ENCODE results near the gene CLP1. TPM values are rescaled to one million over a fixed set of nuclear protein-coding genes. Genes with fewer than 3 reads are reported as not detected.

CLP1 gene
- total and polyA plus RNA-seq, 5 donors, result 4.6 to 8.2 (median 6.4) TPM

DNA sequence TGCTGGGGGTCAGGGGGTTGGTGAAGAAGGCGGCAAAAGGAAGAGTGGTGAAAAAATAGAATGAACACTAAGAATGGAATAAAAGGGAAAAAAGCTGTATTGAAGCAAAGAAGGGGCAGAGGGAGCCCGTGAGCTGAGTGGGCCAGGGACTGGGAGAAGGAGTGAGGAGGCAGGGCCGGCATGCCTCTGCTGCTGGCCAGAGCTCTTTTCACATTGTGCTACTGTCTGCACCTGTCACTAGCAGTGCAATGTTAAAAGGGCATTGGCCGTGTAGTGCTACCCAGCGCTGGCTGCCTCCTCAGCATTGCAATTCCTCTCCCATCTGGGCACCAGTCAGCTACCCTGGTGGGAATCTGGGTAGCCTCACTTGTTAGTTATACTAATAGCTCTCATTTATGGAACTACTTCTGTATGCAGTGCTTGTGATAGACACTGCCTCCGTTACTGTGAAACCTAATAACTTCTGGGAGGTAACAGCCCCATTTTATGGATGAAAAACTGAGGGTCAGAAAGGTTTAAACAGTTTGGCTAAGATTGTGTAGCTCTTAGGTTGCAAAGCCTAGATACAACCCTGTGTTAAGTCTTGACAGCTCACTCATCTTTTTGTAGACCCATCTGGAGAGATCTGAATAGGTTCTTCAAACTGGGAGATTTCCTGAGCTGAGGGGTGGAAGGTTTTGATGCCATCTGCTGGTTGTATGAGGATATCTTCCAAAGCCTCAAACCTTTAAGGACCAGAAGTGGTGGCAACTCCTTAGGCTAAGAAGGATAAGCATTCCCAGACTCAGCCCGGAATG lies 16.4 kb upstream of the CLP1 start:
- Histone ChIP-seq H3K27ac (ENCODE audit: low read length) (no peak overlapping the region), H3K4me3 (ENCODE audit: low read length) (no peak overlapping the region), H3K9me3 (ENCODE audit: control insufficient read depth, low read length) (no peaks in the 10 kb centered on the region), H3K27me3 (ENCODE audit: control insufficient read depth, insufficient read depth) (no peaks in the 10 kb centered on the region), H3K4me1 (ENCODE audit: control insufficient read depth, insufficient read depth, low read length) (peaks cover 15% of the 10 kb centered on the region)
- 47% methylated on average over 7 of the region's 7 CpGs for WGBS
- intact Hi-C loops (cut with DNase I), result loop anchor here in 3 of 4 donors (10.0 kb wide), 3 partner anchors 166 to 296 kb away; no protein-coding TSS in a partner anchor
- DNase-seq (peak in 2 of 3 donors; percentile 57 to 71), ATAC-seq (peak in 1 of 2 donors; percentile 27)

DNA sequence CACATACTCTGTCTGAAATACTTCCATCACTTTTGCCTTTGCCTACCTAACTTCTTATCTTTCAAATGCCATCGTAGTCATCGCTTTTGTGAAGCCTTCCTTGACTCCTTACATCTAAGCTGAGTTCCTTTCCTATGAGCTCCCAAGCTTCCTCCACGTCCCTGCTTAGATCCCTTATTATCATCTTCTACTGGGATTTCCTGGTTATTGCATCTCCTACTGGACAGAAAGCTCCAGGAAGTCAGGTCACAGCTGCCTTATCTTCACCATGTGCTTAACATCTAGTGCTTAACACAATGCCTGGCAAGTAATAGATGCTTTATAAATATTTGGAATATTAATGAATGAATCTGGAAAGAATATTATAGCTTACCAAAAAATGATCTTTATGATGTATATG lies 13.8 kb upstream of the CLP1 start:
- intact Hi-C loops (cut with DNase I), result loop anchor here in 3 of 4 donors (2.0 to 10.0 kb wide), 4 partner anchors 75 to 299 kb away; no protein-coding TSS in a partner anchor
- 56% methylated on average over 3 of the region's 3 CpGs for WGBS
- DNase-seq (no peak), ATAC-seq (no peak)
- H3K9me3 ChIP-seq (ENCODE audit: control insufficient read depth, low read length), result no peaks in the 10 kb centered on the region
- H3K4me3 ChIP-seq (ENCODE audit: low read length), result no peak overlapping the region
- no peaks in the 10 kb centered on the region for H3K27me3 ChIP-seq (ENCODE audit: control insufficient read depth, insufficient read depth)
- H3K27ac ChIP-seq (ENCODE audit: low read length), result no peak overlapping the region
- peaks cover 21% of the 10 kb centered on the region for H3K4me1 ChIP-seq (ENCODE audit: control insufficient read depth, insufficient read depth, low read length)

DNA sequence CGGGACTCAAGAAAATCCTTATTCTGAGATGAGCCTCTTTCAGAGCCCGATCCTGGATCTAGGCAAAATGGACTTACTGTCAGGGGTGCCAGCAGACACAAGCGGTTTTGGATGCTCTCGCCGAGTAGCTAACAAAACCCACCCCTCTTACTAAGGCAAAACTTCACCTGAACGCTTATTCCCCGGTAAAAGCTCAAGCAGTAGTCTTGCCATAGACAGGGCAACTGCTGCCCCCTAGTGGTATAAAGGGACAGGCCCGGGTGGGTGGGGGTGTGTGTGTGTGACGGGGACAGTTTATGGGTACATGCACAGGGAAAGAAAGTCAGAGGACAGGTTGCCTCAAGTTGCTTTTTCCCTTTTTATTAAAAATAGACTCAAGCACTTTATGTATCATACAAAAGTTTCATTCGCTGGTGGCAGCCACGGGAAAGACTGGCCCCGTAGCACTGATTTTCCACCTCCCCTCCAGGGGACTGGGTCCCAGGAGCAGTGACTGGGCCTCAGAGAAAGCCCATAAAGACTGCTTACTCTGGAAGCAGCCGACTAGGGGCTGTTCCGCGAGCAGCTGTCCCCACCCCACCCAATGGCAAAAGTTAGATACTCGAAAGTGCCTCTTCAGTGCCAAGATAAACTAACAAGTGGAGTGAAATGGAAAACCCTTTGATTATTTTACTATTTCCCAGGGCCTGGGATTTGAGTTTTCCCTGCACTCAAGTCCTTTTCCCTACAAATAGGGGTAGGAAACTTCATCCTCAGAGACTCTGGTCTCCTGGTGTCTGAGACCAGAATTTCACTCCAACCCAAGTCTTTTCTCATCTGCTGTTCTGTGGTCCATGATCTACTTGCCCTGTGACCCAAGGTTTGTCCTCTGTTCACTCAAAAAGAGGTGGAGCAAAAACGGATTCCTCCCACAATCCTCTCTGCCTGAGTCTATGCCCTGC lies 12.5 kb upstream of the CLP1 start:
- Histone ChIP-seq H3K4me1 (ENCODE audit: control insufficient read depth, insufficient read depth, low read length) (peaks cover 18% of the 10 kb centered on the region), H3K4me3 (ENCODE audit: low read length) (no peak overlapping the region), H3K27me3 (ENCODE audit: control insufficient read depth, insufficient read depth) (no peaks in the 10 kb centered on the region), H3K9me3 (ENCODE audit: control insufficient read depth, low read length) (no peaks in the 10 kb centered on the region), H3K27ac (ENCODE audit: low read length) (no peak overlapping the region)
- peak; percentile 76 to 81 for ATAC-seq
- 12% methylated on average over 17 of the region's 17 CpGs for WGBS
- peak; percentile 77 to 92 (median 90) for DNase-seq
- intact Hi-C loops (cut with DNase I), result loop anchor here in 3 of 4 donors (2.0 to 10.0 kb wide), 5 partner anchors 76 to 300 kb away; partner anchors contain the start of gene UBE2L6 (in 2 of the 3)

DNA sequence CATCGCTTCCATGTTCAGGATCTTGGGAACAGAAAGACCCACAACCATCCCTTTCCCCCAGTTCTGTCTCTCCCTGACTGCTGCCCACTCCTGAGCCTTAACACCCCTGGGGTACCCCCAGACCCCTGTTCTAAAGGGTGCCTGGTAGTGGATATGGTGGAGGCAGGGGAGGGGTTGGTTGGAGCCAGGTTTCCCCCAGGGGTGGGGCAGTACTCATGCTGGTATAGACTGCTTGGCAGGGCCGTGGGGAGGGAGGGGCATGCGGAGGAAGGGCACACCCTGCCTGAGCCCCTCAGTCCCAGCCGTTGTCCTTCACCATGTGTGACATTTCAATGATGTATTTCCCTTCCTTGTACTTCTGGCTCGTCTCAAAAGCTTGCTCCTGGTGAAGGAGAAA lies 11.9 kb upstream of the CLP1 start:
- Histone ChIP-seq H3K27ac (ENCODE audit: low read length) (no peak overlapping the region), H3K4me3 (ENCODE audit: low read length) (no peak overlapping the region), H3K4me1 (ENCODE audit: control insufficient read depth, insufficient read depth, low read length) (peaks cover 20% of the 10 kb centered on the region), H3K27me3 (ENCODE audit: control insufficient read depth, insufficient read depth) (no peaks in the 10 kb centered on the region), H3K9me3 (ENCODE audit: control insufficient read depth, low read length) (no peaks in the 10 kb centered on the region)
- peak; percentile 41 to 68 (median 56) for DNase-seq
- intact Hi-C loops (cut with DNase I), result loop anchor here in 3 of 4 donors (2.0 to 10.0 kb wide), 5 partner anchors 77 to 301 kb away; partner anchors contain the start of gene UBE2L6 (in 2 of the 3)
- WGBS, result 11% methylated on average over 5 of the region's 5 CpGs
- peak; percentile 9 to 56 for ATAC-seq

DNA sequence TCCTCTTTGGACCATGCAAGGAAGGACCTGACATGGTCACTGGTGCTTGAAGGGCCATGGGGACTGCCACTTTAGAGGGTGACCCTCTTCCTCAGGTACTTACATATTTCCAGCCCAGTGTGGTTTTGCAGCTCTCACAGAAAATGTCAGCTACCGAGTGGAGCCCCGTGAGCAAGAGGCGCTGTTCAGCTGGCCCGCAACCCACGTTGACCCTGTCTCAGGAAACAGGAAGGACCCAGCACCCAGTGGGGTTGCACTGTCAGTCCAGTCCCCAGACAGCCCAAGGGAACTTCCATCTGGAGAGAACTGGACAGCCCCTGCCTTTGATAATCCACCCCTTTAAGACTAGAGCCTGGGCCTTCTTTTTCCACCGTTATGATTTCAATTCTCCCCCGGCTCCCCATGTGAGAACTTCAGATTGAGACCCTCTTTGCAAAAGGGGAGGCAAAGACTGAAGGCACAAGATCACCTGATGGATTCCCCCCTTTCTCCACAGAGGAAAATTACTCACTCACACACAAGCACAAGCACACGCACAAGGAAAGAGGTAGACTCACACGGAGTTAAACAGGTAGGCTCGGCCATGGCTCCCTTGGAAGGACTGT lies 11.3 kb upstream of the CLP1 start:
- WGBS, result 22% methylated on average over 10 of the region's 10 CpGs
- intact Hi-C loops (cut with DNase I), result loop anchor here in 3 of 4 donors (5.0 to 10.0 kb wide), 4 partner anchors 79 to 301 kb away; partner anchors contain the start of gene UBE2L6 (in 2 of the 3)
- Histone ChIP-seq H3K27me3 (ENCODE audit: control insufficient read depth, insufficient read depth) (no peaks in the 10 kb centered on the region), H3K4me1 (ENCODE audit: control insufficient read depth, insufficient read depth, low read length) (peaks cover 18% of the 10 kb centered on the region), H3K27ac (ENCODE audit: low read length) (no peak overlapping the region), H3K4me3 (ENCODE audit: low read length) (no peak overlapping the region), H3K9me3 (ENCODE audit: control insufficient read depth, low read length) (no peaks in the 10 kb centered on the region)
- DNase-seq (no peak), ATAC-seq (no peak)

DNA sequence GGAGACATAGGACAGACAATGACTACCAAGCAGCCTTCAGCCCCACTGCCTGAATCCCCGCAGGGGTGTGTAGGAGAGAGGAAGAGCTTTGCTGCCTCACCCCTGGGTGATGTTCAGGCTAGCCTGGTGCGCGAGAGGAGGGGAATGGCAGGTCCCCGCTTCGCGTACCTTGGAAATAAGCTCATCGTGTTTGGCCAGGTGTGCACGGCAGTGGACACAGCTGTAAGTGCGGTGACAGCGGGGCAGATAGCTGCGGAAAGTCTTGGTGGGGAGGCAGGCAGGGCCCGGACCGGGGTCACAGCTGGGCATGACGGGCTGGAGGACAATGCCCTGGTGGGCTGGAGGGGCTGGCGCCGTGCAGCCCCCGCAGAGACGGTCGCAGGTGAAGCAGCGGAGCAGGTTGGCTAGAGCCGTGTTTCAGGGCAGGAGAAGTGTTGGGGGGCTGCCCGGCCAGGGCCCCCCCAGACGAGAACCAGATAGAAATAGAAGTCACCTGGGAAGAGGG lies 10.7 kb upstream of the CLP1 start:
- 10% methylated on average over 23 of the region's 23 CpGs for WGBS
- no peak overlapping the region for H3K4me3 ChIP-seq (ENCODE audit: low read length)
- no peak overlapping the region for H3K27ac ChIP-seq (ENCODE audit: low read length)
- DNase-seq (no peak), ATAC-seq (no peak)
- no peaks in the 10 kb centered on the region for H3K27me3 ChIP-seq (ENCODE audit: control insufficient read depth, insufficient read depth)
- H3K4me1 ChIP-seq (ENCODE audit: control insufficient read depth, insufficient read depth, low read length), result peaks cover 18% of the 10 kb centered on the region
- no peaks in the 10 kb centered on the region for H3K9me3 ChIP-seq (ENCODE audit: control insufficient read depth, low read length)
- intact Hi-C loops (cut with DNase I), result loop anchor here in 3 of 4 donors (5.0 to 10.0 kb wide), 4 partner anchors 80 to 302 kb away; partner anchors contain the start of gene UBE2L6 (in 2 of the 3)

DNA sequence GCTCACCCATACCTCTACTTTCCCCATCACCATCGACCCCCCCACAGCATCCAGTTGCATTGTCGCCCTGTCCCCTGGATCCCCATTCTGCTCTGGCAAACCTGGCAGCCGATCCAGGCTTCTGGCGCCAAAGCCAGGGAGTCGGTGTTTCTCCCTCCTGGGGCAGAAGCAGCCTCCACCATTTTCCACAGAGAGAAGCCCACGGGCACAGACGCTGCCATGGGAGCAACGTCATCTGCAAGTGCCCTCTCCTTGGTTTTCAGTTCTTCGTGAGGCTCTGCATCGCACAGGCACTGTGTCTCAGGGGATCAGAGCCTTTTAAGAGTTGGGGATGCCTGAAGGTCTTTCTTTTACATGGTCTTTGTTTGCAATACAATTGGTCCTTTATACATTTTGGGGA lies 10.2 kb upstream of the CLP1 start:
- ATAC-seq, result no peak
- Histone ChIP-seq H3K9me3 (ENCODE audit: control insufficient read depth, low read length) (no peaks in the 10 kb centered on the region), H3K4me3 (ENCODE audit: low read length) (no peak overlapping the region), H3K27ac (ENCODE audit: low read length) (no peak overlapping the region), H3K27me3 (ENCODE audit: control insufficient read depth, insufficient read depth) (no peaks in the 10 kb centered on the region), H3K4me1 (ENCODE audit: control insufficient read depth, insufficient read depth, low read length) (peaks cover 18% of the 10 kb centered on the region)
- 2% methylated on average over 10 of the region's 10 CpGs for WGBS
- intact Hi-C loops (cut with DNase I), result loop anchor here in 3 of 4 donors (5.0 to 10.0 kb wide), 4 partner anchors 80 to 303 kb away; partner anchors contain the start of gene UBE2L6 (in 2 of the 3)
- peak in 1 of 3 donors; percentile 56 for DNase-seq

DNA sequence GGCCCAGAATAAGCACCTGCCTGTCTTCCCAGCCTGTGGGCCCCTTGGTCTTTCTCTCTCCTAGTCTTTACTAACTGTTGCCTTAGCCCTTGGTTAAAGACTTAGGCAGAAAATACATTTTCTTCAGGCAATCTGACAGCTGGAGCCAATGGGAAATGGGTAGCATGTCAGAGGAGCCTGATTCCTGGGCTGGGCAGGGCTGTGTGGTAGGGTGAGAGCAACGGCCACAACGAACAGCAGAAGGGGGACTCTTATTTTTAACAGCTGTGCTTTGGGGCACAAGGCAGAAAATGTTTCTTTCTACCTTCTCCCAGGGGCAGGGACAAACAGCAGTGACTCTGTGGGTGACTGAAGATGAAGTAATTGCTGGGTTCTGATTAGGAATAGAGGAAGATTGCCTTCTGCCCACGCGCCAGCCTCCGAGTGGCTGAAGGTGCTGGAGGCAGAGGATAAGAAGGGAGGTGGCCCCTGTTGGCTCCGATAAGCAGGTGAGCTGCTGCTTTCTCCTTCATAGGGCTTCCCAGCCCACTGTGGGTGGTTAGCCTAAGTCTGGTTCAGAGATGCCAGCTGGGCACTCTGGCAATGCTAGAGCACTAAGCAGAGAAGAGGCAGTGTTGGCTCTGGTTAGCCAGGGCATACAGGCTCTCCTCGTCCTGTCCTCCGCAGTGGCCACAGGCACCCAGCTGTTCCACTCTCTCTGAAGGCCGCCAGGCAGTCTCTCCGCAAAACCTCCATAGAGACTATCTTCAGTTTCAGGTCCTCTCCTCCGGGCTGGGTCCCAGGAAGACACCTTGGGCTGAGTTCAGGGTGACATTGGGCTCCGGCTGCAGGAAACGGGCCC lies 9.4 kb upstream of the CLP1 start:
- Histone ChIP-seq H3K4me3 (ENCODE audit: low read length) (peak overlapping the region; percentile 61), H3K27me3 (ENCODE audit: control insufficient read depth, insufficient read depth) (no peaks in the 10 kb centered on the region), H3K27ac (ENCODE audit: low read length) (no peak overlapping the region), H3K4me1 (ENCODE audit: control insufficient read depth, insufficient read depth, low read length) (peaks cover 18% of the 10 kb centered on the region), H3K9me3 (ENCODE audit: control insufficient read depth, low read length) (no peaks in the 10 kb centered on the region)
- no peak for ATAC-seq
- intact Hi-C loops (cut with DNase I), result loop anchor here in 3 of 4 donors (5.0 to 10.0 kb wide), 4 partner anchors 81 to 303 kb away; partner anchors contain the start of gene UBE2L6 (in 2 of the 3)
- no peak for DNase-seq
- WGBS, result 7% methylated on average over 13 of the region's 13 CpGs

DNA sequence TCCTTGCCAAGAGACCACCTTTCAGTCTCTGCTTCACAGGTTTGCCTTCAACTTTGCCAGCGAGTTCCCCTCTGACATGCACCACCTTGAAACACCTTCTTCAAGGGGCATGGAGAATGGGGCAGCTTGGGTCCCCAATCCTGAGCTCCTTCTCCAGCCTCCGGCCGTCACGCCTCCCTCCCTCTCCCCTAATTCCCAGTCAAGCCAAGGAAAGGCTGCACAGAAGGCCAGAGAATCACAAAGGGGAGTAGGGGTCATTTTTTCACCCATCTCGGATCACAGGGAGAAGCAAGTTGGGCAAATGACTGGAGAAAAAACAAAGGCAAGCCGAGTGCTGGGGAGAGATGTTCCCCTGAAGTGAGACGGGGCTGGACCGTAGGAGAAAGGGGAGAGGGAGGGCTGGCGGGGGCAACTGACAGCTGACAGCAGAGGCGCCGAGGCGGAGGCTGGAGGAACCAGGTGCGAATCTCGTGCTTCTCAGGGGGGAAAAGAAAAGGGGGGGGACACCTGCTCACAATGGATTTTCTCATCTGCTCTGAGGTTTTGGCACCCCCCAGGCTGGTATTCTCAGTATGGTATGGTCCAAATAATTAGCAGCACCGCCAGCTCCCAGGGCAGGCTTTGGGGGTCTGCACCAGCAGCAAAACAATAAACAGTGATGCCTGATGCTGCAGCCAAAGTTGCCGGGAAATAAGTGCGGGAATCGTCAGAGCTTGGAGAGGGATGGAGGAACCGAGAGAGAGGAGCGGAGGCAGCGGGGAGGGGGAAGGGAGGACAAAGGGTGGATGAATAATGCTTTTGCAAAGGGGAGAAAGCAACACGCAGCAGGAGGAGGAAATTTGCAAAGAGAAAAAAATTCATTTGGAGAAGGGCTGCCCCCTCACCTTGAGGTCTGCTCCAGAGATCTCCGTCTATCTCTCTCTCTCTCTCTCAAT lies 8.5 kb upstream of the CLP1 start:
- no peak overlapping the region for H3K27ac ChIP-seq (ENCODE audit: low read length)
- ATAC-seq (no peak), DNase-seq (peak in 1 of 3 donors; percentile 62)
- no peaks in the 10 kb centered on the region for H3K27me3 ChIP-seq (ENCODE audit: control insufficient read depth, insufficient read depth)
- peaks cover 18% of the 10 kb centered on the region for H3K4me1 ChIP-seq (ENCODE audit: control insufficient read depth, insufficient read depth, low read length)
- no peaks in the 10 kb centered on the region for H3K9me3 ChIP-seq (ENCODE audit: control insufficient read depth, low read length)
- H3K4me3 ChIP-seq (ENCODE audit: low read length), result peak overlapping the region; percentile 61
- 2% methylated on average over 23 of the region's 23 CpGs for WGBS
- intact Hi-C loops (cut with DNase I), result loop anchor here in 3 of 4 donors (5.0 to 10.0 kb wide), 4 partner anchors 82 to 304 kb away; partner anchors contain the start of gene UBE2L6 (in 2 of the 3)

All from right cardiac atrium (tissue), 5 donors.